Activated B cell treated with CpG ODN at 0.5 μM for 24 hours (primary cell): ENCODE measurements around the gene GUCA2B. TPM values are rescaled to one million over a fixed set of nuclear protein-coding genes. Genes with fewer than 3 reads are reported as not detected.

Experiments
- ATAC-seq: fragments of 200-7000 bp; cut with Tn5 transposase; one replicate; pipeline ENCODE4 v1.10.0; 2021; ENCODE audit warnings: low read depth, mild to moderate bottlenecking, moderate library complexity
- CTCF ChIA-PET: fragments of 350-600 bp; sonication (Branson Sonifier 250); formaldehyde crosslinking; loops from one replicate; lab custom pipeline; 2021; ENCODE audit warnings: antibody characterized with exemption; lab: Charles Lee
- POLR2A ChIA-PET: fragments of 350-600 bp; sonication (Branson Sonifier 250); formaldehyde crosslinking; loops from one replicate; lab custom pipeline; 2021; ENCODE audit warnings: antibody characterized with exemption; lab: Charles Lee
- DNase-seq: peaks from one replicate; pipeline ENCODE4 v3.0.0; 2022
- H3K27ac Mint-ChIP-seq: one replicate; pipeline ENCODE4 v1.8.0; 2020; ENCODE audit warnings: mixed read lengths
- H3K27me3 Mint-ChIP-seq: one replicate; pipeline ENCODE4 v1.8.0; 2021; ENCODE audit warnings: mixed read lengths
- H3K36me3 Mint-ChIP-seq: one replicate; pipeline ENCODE4 v1.8.0; 2021; ENCODE audit warnings: low read depth, mixed read lengths
- H3K4me1 Mint-ChIP-seq: one replicate; pipeline ENCODE4 v1.8.0; 2021; ENCODE audit warnings: mixed read lengths
- H3K4me3 Mint-ChIP-seq: one replicate; pipeline ENCODE4 v1.8.0; 2020; ENCODE audit warnings: mild to moderate bottlenecking, mixed read lengths
- H3K9me3 Mint-ChIP-seq: one replicate; pipeline ENCODE4 v1.8.0; 2020; ENCODE audit warnings: mixed read lengths
- intact Hi-C: fragments of 100-400 bp; cut with micrococcal nuclease; formaldehyde crosslinking; loops from one replicate; pipeline ENCODE4 v1.15.1; 2024
- total RNA-seq: library from RNA; stranded (reverse); gene quantifications from 2 replicates; pipeline ENCODE4 v1.2.3, GENCODE V29; 2022
- TF ChIP-seq, protein P1 (sequence below): fragments of 200-600 bp; IDR thresholded peaks from one replicate; pipeline ENCODE4 v1.8.0; 2022; ENCODE audit warnings: antibody characterized with exemption, mild to moderate bottlenecking

Gene GUCA2B
- total RNA-seq, 1 donor from 2014 or later = not detected

DNA sequence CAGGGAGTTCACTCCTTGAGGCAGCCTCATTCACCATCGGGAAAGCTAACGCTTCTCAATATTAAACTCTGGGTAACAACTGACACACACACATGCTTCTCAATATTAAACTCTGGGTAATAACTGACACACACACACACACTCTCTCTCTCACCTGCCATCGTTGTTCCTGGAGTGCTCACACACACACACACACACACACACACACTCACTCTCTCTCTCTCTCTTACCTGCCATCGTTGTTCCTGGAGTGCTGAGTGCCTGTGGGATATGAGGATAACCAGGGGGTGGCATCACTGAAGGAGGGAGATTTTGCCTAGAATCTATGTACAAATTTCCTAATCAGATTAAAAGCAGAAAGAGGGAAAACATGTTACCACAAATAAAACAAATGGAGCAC lies 28.5 kb downstream of the GUCA2B start:
- intact Hi-C loops = no loop called here
- peaks cover 75% of the 10 kb centered on the region for H3K36me3 Mint-ChIP-seq
- no peaks in the 10 kb centered on the region for H3K4me1 Mint-ChIP-seq
- CTCF ChIA-PET = no interaction called here
- H3K4me3 Mint-ChIP-seq = no peak overlapping the region
- no peak for ATAC-seq
- DNase-seq = no peak
- POLR2A ChIA-PET = no interaction called here
- no peak overlapping the region for H3K27ac Mint-ChIP-seq
- no peaks in the 10 kb centered on the region for H3K27me3 Mint-ChIP-seq
- TF ChIP-seq, protein P1, sequence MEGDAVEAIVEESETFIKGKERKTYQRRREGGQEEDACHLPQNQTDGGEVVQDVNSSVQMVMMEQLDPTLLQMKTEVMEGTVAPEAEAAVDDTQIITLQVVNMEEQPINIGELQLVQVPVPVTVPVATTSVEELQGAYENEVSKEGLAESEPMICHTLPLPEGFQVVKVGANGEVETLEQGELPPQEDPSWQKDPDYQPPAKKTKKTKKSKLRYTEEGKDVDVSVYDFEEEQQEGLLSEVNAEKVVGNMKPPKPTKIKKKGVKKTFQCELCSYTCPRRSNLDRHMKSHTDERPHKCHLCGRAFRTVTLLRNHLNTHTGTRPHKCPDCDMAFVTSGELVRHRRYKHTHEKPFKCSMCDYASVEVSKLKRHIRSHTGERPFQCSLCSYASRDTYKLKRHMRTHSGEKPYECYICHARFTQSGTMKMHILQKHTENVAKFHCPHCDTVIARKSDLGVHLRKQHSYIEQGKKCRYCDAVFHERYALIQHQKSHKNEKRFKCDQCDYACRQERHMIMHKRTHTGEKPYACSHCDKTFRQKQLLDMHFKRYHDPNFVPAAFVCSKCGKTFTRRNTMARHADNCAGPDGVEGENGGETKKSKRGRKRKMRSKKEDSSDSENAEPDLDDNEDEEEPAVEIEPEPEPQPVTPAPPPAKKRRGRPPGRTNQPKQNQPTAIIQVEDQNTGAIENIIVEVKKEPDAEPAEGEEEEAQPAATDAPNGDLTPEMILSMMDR = no peak
- H3K9me3 Mint-ChIP-seq = no peaks in the 10 kb centered on the region

DNA sequence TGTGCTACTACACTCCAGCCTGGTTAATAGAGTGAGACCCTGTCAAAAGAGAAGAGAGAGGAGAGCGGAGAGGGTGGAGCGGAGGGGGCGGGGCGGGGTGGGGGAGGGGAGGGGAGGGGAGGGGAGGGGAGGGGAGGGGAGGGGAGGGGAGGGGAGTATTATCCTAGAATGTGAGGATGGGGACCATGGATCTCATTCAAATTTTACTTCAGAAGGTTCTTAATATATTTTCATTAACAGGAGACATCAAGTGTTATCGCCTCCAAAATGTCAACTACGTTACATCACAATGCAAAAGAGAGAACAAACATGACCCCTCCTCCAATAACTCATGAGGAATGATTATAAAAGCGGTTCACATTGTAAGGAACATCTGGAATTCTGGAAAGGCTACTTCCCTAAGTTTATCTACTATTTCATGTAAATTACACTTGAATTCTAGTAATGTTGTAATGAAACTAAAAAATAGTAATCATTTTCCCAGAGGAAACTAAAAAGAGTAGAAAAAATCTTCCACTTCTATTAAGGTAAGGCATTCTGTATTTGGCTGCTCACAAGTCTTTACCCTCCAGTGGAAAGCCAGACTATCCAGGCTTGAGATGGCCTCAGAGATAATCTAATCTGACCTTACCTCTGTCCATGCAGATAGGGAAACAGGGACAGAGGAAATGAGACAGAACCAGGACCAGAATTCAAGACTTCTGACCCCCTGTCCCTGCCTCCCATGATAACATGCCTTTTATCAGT lies 30.2 kb downstream of the GUCA2B start:
- peaks cover 83% of the 10 kb centered on the region for H3K36me3 Mint-ChIP-seq
- TF ChIP-seq, protein P1 = no peak
- no peaks in the 10 kb centered on the region for H3K27me3 Mint-ChIP-seq
- H3K4me3 Mint-ChIP-seq = no peak overlapping the region
- H3K27ac Mint-ChIP-seq = no peak overlapping the region
- no peak for ATAC-seq
- DNase-seq = no peak
- H3K9me3 Mint-ChIP-seq = no peaks in the 10 kb centered on the region
- intact Hi-C loops = no loop called here
- ChIA-PET CTCF (interaction anchor here (1.0 kb wide), 1 partner anchor 10 kb away, joined by 7 read pairs; no protein-coding TSS in a partner anchor), POLR2A (no interaction called here)
- no peaks in the 10 kb centered on the region for H3K4me1 Mint-ChIP-seq

DNA sequence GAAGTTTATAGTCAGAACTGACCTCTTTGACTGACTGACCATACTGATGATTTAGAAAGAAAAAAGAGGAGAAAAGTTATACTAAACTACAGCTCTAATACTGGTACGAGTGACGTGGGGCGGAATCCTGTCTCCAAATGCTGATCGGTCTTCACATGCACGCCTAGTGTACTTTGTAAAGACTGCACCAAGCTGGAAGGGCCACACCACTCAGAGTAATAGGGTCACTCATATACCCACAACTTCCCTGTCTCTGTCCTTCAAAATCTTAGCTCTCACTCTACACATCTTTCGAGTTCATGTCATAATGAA lies 30.7 kb downstream of the GUCA2B start:
- Mint-ChIP-seq H3K4me1 (no peaks in the 10 kb centered on the region), H3K27ac (no peak overlapping the region), H3K9me3 (no peaks in the 10 kb centered on the region), H3K36me3 (peaks cover 86% of the 10 kb centered on the region), H3K4me3 (no peak overlapping the region), H3K27me3 (no peaks in the 10 kb centered on the region)
- DNase-seq (no peak), ATAC-seq (no peak)
- ChIA-PET CTCF (no interaction called here), POLR2A (no interaction called here)
- TF ChIP-seq, protein P1 = no peak
- intact Hi-C loops = no loop called here

DNA sequence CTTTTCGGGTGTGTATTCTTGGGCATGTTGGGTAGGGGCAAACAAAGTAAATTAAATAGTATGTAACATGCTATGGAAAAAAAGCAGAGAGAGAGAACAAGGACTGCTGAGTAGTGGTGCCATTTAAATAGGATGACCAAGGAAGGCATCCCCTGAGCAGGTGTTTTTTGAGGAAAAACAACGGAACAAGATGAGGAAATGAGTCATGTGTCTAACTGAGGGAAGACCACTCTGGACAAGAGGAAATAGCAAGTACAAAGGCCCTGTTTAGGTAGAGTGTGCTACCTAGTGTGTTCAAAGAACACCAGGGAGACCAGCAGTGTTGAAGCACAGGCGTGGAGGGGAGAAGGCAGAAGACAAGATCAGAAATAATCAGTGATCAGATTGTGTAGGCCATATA lies 31.4 kb downstream of the GUCA2B start:
- ATAC-seq = no peak
- Mint-ChIP-seq H3K36me3 (peaks cover 87% of the 10 kb centered on the region), H3K9me3 (no peaks in the 10 kb centered on the region), H3K4me1 (no peaks in the 10 kb centered on the region), H3K27ac (no peak overlapping the region), H3K4me3 (no peak overlapping the region), H3K27me3 (no peaks in the 10 kb centered on the region)
- ChIA-PET CTCF (interaction anchor here (2.0 kb wide), 1 partner anchor 11 kb away, joined by 7 read pairs; no protein-coding TSS in a partner anchor), POLR2A (no interaction called here)
- TF ChIP-seq, protein P1 = no peak
- no peak for DNase-seq
- intact Hi-C loops = no loop called here

DNA sequence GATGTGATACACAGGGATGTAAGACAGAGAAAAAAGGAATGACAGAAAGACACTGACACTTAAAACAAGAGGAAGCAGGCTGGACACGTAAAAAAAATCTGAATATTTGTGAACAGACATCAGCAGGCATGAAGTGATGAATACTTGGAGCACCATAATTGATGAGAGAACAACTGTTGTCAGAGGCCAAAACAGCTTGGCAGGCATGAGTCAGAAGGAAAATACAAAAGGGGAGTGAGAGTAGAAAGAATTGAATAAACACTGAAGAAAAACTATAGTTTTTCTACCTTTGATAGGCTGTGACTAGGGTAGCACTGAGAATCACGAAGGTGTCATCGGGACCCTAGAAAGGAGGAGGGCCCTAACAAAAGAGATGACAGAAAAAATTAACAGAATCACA lies 32.9 kb downstream of the GUCA2B start:
- ATAC-seq = no peak
- POLR2A ChIA-PET = no interaction called here

More for the DNA sequence above, 32.9 kb downstream of the GUCA2B start:
- Mint-ChIP-seq H3K27ac (no peak overlapping the region), H3K27me3 (no peaks in the 10 kb centered on the region), H3K9me3 (no peaks in the 10 kb centered on the region), H3K36me3 (peaks cover 87% of the 10 kb centered on the region), H3K4me1 (no peaks in the 10 kb centered on the region), H3K4me3 (no peak overlapping the region)
- CTCF ChIA-PET = interaction anchor here (2.0 kb wide), 1 partner anchor 13 kb away, joined by 7 read pairs; no protein-coding TSS in a partner anchor
- TF ChIP-seq, protein P1 = no peak
- DNase-seq = no peak
- intact Hi-C loops = no loop called here
